ENCODE results near the gene GPS2. TPM values are rescaled to one million over a fixed set of nuclear protein-coding genes. Genes with fewer than 3 reads are reported as not detected.
A peak's percentile ranks its signal among the peaks of the same experiment; 100 is the strongest.

GPS2 gene
- total RNA-seq, 4 donors from 2014 or later: 34.0 to 68.3 (median 43.9) TPM

DNA sequence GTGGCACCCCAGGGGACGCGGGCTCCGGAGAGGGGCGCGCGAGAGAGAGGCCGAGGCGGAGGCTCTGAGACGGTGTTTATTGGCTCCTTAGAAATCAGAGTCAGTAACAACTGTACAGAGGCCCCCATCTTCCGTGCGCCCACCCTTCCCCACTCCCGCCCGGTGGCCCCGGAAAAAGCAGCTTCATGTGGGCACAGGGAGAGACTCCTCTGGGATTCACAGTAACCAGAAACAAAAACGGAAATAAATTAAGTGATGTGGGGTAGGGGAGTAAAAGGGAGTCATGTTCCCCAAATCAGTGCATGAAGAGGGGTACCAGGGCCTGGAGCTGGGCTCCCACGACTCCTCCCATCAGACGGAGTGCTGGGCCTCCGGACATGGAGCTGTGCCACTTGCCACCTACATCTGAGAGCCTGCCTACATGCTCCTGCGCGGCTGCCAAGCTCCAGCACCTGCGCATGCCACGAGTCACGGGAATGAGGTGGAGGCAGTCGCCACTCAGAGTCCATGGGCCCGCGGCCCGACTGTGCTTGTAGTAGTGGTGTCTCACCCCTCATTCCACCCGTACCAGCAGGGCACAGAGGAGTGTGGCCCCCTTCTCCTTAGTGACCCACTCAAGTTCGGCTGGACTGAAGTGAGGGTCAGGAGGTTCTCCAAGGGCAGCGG lies 543 bp upstream of the GPS2 start:
- H3K4me3 ChIP-seq: peak overlapping the region; percentile 72 to 74
- no peaks in the 10 kb centered on the region for H3K9me3 ChIP-seq
- H3K27me3 ChIP-seq: no peaks in the 10 kb centered on the region
- no peaks in the 10 kb centered on the region for H3K36me3 ChIP-seq
- H3K4me1 ChIP-seq: no peaks in the 10 kb centered on the region
- H3K27ac ChIP-seq: peak overlapping the region; percentile 91 to 96
- DNase-seq: no peak
- intact Hi-C loops (cut with DNase I; ENCODE audit: low total_unique reads): no loop called here
- TF ChIP-seq, protein P1, sequence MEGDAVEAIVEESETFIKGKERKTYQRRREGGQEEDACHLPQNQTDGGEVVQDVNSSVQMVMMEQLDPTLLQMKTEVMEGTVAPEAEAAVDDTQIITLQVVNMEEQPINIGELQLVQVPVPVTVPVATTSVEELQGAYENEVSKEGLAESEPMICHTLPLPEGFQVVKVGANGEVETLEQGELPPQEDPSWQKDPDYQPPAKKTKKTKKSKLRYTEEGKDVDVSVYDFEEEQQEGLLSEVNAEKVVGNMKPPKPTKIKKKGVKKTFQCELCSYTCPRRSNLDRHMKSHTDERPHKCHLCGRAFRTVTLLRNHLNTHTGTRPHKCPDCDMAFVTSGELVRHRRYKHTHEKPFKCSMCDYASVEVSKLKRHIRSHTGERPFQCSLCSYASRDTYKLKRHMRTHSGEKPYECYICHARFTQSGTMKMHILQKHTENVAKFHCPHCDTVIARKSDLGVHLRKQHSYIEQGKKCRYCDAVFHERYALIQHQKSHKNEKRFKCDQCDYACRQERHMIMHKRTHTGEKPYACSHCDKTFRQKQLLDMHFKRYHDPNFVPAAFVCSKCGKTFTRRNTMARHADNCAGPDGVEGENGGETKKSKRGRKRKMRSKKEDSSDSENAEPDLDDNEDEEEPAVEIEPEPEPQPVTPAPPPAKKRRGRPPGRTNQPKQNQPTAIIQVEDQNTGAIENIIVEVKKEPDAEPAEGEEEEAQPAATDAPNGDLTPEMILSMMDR (IDR thresholded peaks at IDR 0.05): no peak
- no peak for TF ChIP-seq POLR2A (IDR thresholded peaks at IDR 0.05)

DNA sequence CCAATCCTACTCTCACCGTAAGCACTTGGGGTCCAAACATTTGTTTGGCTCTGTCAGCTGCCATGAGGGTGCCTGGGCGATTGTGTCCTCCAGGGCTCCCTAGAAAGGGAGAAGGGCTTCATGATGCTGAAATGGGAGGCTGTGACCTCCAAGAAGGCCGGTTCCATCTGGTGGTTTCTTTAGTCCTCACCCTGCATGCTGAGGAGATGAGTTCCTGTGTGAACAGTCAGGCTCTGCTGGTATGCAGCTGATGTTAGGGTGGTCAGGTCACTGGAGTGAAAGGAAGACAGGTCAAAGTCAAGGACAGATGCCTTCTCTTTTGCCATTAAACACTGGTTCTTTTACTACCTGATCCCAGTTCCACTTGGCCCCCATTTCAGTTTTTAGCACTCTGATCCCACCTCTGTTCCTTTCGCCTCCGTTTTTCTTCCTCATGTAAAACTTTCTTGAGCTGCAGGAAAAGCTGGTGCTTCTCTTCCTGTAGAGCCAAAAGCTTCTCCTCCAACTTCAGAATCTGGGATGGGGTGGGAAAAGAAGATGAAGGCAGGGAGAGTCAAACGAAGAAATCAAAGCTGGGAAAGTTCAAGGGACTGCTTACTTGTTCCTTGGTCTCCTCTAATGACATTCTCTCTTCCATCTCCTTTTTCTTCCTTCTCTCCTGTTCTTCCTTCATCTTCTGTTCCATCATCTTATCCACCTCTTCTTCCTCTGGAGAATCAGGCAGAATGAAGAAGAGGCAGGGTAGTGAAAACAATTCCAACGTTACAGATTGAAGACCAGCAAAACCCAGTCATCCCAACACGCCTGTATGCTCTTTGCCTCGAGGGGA lies 1.1 kb downstream of the GPS2 start:
- intact Hi-C loops (cut with DNase I; ENCODE audit: low total_unique reads): no loop called here
- Histone ChIP-seq H3K27ac (peak overlapping the region; percentile 91 to 96), H3K4me1 (peaks cover 10 to 14% of the 10 kb centered on the region in 2 donors), H3K9me3 (no peaks in the 10 kb centered on the region), H3K4me3 (peak overlapping the region; percentile 72 to 74), H3K36me3 (no peaks in the 10 kb centered on the region), H3K27me3 (no peaks in the 10 kb centered on the region)
- DNase-seq: no peak
- TF ChIP-seq POLR2A (IDR thresholded peaks at IDR 0.05): no peak
- TF ChIP-seq, protein P1 (IDR thresholded peaks at IDR 0.05): no peak

DNA sequence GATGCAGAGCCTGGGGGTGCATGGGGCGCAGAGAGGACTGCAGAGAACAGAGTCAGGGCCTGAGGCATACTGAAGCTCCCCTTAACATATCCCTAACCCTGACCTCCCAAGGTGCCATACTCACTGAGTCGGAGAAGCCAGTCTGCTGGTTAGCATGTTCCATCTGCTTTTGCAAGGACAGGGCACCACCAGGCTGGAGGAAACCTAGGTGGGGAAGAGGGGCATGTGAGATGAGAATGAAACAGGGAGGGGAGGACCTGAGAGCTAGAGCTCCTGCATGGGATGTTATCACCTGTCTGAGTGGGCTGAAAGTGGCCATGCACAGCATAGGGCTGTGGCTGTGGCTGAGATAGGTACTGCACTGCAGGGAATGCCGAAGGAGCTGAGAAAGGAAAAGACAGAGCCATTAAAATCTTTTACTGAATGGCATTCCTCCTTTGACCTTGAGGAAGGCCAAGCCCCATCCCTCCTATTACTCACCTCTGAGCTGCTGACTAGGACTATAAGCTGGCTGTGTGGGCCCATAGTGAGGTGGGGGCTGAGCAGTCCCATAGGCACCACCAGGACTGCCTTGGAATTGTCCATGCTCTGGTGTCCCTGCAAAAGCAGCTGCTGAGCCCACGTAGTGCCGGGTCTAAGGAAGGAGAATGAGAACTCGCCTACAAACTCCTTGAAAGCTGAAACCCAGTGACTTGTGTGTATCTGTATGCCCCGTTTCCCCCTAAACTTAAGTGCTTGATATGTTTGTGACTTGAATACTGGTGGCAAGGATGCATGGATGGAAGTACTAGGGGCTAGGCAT lies 1.9 kb downstream of the GPS2 start:
- no peak for DNase-seq
- intact Hi-C loops (cut with DNase I; ENCODE audit: low total_unique reads): no loop called here
- TF ChIP-seq POLR2A (IDR thresholded peaks at IDR 0.05): no peak
- TF ChIP-seq, protein P1 (IDR thresholded peaks at IDR 0.05): no peak
- Histone ChIP-seq H3K27ac (no peak overlapping the region), H3K4me1 (peaks cover 10 to 17% of the 10 kb centered on the region in 2 donors), H3K4me3 (no peak overlapping the region), H3K9me3 (no peaks in the 10 kb centered on the region), H3K36me3 (no peaks in the 10 kb centered on the region), H3K27me3 (no peaks in the 10 kb centered on the region)

DNA sequence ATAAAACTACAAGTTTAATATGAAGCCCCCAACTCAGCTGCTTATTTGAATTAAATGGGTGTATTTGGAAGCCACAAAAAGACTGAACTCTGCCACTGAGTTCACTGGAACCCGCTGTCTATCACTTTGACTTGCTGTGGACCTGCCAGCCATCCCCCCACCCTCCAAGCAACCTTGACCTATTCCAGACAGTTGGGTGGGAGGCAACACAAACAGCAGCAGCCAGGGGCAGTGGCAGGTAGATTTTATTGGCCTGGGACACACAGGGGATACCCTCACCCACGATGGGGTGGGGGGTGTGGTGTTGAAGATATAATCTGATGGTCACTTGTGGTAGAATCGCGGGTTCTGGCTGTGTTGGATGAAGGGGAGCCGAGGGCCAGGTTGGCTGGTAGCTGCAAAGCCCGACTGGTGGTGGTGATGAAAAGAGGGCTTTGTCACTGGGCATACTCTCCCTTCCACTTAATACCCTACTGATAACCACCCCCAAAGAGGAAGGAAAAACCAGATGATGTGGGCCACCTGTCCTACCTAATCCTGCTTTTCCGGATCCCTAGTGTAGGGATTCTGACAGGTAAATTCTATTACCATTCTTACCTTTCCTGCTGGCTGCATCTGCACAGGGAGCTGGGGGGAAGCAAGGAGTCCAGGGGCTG lies 2.6 kb downstream of the GPS2 start:
- H3K27ac ChIP-seq: no peak overlapping the region
- TF ChIP-seq, protein P1 (IDR thresholded peaks at IDR 0.05): no peak
- no peak for TF ChIP-seq POLR2A (IDR thresholded peaks at IDR 0.05)
- intact Hi-C loops (cut with DNase I; ENCODE audit: low total_unique reads): no loop called here
- no peaks in the 10 kb centered on the region for H3K27me3 ChIP-seq
- no peak overlapping the region for H3K4me3 ChIP-seq
- peaks cover 10 to 17% of the 10 kb centered on the region in 2 donors for H3K4me1 ChIP-seq
- H3K36me3 ChIP-seq: no peaks in the 10 kb centered on the region
- DNase-seq: no peak
- no peaks in the 10 kb centered on the region for H3K9me3 ChIP-seq

Measured in uterus (tissue), 4 donors.